Measurements from ENCODE around the gene BCHE. TPM values are rescaled to one million over a fixed set of nuclear protein-coding genes. Genes with fewer than 3 reads are reported as not detected.

Gene BCHE
- total RNA-seq, 5 donors from 2014 or later (not counting 1 experiment from before 2014, with no cell fraction given) = not detected

GRCh38 chr3:165768680-165769079 lies 68.5 kb downstream of the BCHE start:
- ChIA-PET CTCF (no interaction called here), POLR2A (no interaction called here)
- H3K36me3 Mint-ChIP-seq = no peaks in the 10 kb centered on the region
- ATAC-seq (replicated peaks in 1 of 4) (no peak), DNase-seq (no peak)
- Histone ChIP-seq H3K36me3 (ENCODE audit: control insufficient read depth in 2 of 2, extremely low read depth in 1 of 2, insufficient read depth in 1 of 2, low read length in 1 of 2) (no peaks in the 10 kb centered on the region), H3K27ac (ENCODE audit: low read length) (no peak overlapping the region), H3K4me3 (ENCODE audit: control insufficient read depth in 1 of 2, extremely low read depth in 1 of 2, low read length in 1 of 2) (no peak overlapping the region), H3K4me1 (ENCODE audit: control insufficient read depth in 1 of 2, extremely low read depth in 1 of 2, insufficient read depth in 2 of 2, low read length in 2 of 2) (no peaks in the 10 kb centered on the region), H3K9me3 (no peaks in the 10 kb centered on the region), H3K27me3 (replicated peaks in 1 of 2; ENCODE audit: control insufficient read depth in 2 of 2, extremely low read depth in 1 of 2, insufficient read depth in 2 of 2, low read length in 1 of 2) (no peaks in the 10 kb centered on the region)
- H3K4me3 Mint-ChIP-seq = no peak overlapping the region
- no peaks in the 10 kb centered on the region for H3K27me3 Mint-ChIP-seq
- no CpG with 5 or more reads among the region's 4 CpGs for whole genome bisulfite sequencing (ENCODE audit: insufficient coverage)
- H3K27ac Mint-ChIP-seq = no peak overlapping the region
- H3K4me1 Mint-ChIP-seq = no peaks in the 10 kb centered on the region
- H3K9me3 Mint-ChIP-seq = peaks cover 7 to 16% (median 10%) of the 10 kb centered on the region in 3 donors

GRCh38 chr3:165759041-165759440 lies 78.2 kb downstream of the BCHE start:
- peaks cover 10 to 29% (median 24%) of the 10 kb centered on the region in 3 donors for H3K9me3 Mint-ChIP-seq
- CTCF ChIA-PET = no interaction called here

GRCh38 chr3:165755571-165755970 lies 81.7 kb downstream of the BCHE start:
- Mint-ChIP-seq H3K36me3 (no peaks in the 10 kb centered on the region), H3K9me3 (peaks cover 16 to 20% (median 19%) of the 10 kb centered on the region in 3 donors), H3K27me3 (no peaks in the 10 kb centered on the region), H3K4me1 (no peaks in the 10 kb centered on the region), H3K27ac (no peak overlapping the region), H3K4me3 (no peak overlapping the region)
- ATAC-seq (replicated peaks in 1 of 4) (no peak), DNase-seq (no peak)
- WGBS (ENCODE audit: insufficient coverage) = no CpG with 5 or more reads among the region's 1 CpG
- no peak overlapping the region for H3K27ac ChIP-seq (ENCODE audit: low read length)
- no peaks in the 10 kb centered on the region for H3K9me3 ChIP-seq
- ChIA-PET POLR2A (no interaction called here), CTCF (no interaction called here)
- H3K4me3 ChIP-seq (ENCODE audit: control insufficient read depth in 1 of 2, extremely low read depth in 1 of 2, low read length in 1 of 2) = no peak overlapping the region
- H3K27me3 ChIP-seq (replicated peaks in 1 of 2; ENCODE audit: control insufficient read depth in 2 of 2, extremely low read depth in 1 of 2, insufficient read depth in 2 of 2, low read length in 1 of 2) = no peaks in the 10 kb centered on the region
- no peaks in the 10 kb centered on the region for H3K4me1 ChIP-seq (ENCODE audit: control insufficient read depth in 1 of 2, extremely low read depth in 1 of 2, insufficient read depth in 2 of 2, low read length in 2 of 2)
- no peaks in the 10 kb centered on the region for H3K36me3 ChIP-seq (ENCODE audit: control insufficient read depth in 2 of 2, extremely low read depth in 1 of 2, insufficient read depth in 1 of 2, low read length in 1 of 2)

More at GRCh38 chr3:165759041-165759440, 78.2 kb downstream of the BCHE start:
- H3K36me3 ChIP-seq (ENCODE audit: control insufficient read depth in 2 of 2, extremely low read depth in 1 of 2, insufficient read depth in 1 of 2, low read length in 1 of 2) = no peaks in the 10 kb centered on the region
- Mint-ChIP-seq H3K27me3 (no peaks in the 10 kb centered on the region), H3K4me3 (no peak overlapping the region), H3K36me3 (no peaks in the 10 kb centered on the region), H3K27ac (no peak overlapping the region), H3K4me1 (no peaks in the 10 kb centered on the region)
- no peaks in the 10 kb centered on the region for H3K4me1 ChIP-seq (ENCODE audit: control insufficient read depth in 1 of 2, extremely low read depth in 1 of 2, insufficient read depth in 2 of 2, low read length in 2 of 2)
- DNase-seq (no peak), ATAC-seq (replicated peaks in 1 of 4) (no peak)
- no peak overlapping the region for H3K4me3 ChIP-seq (ENCODE audit: control insufficient read depth in 1 of 2, extremely low read depth in 1 of 2, low read length in 1 of 2)
- H3K27me3 ChIP-seq (replicated peaks in 1 of 2; ENCODE audit: control insufficient read depth in 2 of 2, extremely low read depth in 1 of 2, insufficient read depth in 2 of 2, low read length in 1 of 2) = no peaks in the 10 kb centered on the region
- no peak overlapping the region for H3K27ac ChIP-seq (ENCODE audit: low read length)
- POLR2A ChIA-PET = no interaction called here
- WGBS (ENCODE audit: insufficient coverage) = no CpG with 5 or more reads among the region's 3 CpGs
- no peaks in the 10 kb centered on the region for H3K9me3 ChIP-seq

GRCh38 chr3:165754219-165755007 lies 82.8 kb downstream of the BCHE start:
- no peak overlapping the region for H3K27ac Mint-ChIP-seq
- ATAC-seq (replicated peaks in 1 of 4) (no peak), DNase-seq (no peak)
- peaks cover 9 to 22% (median 14%) of the 10 kb centered on the region in 3 donors for H3K9me3 Mint-ChIP-seq
- no peaks in the 10 kb centered on the region for H3K9me3 ChIP-seq
- H3K36me3 Mint-ChIP-seq = no peaks in the 10 kb centered on the region
- no peaks in the 10 kb centered on the region for H3K27me3 Mint-ChIP-seq
- no peak overlapping the region for H3K4me3 ChIP-seq (ENCODE audit: control insufficient read depth in 1 of 2, extremely low read depth in 1 of 2, low read length in 1 of 2)
- WGBS (ENCODE audit: insufficient coverage) = no CpG with 5 or more reads among the region's 1 CpG
- no peaks in the 10 kb centered on the region for H3K36me3 ChIP-seq (ENCODE audit: control insufficient read depth in 2 of 2, extremely low read depth in 1 of 2, insufficient read depth in 1 of 2, low read length in 1 of 2)
- ChIA-PET POLR2A (no interaction called here), CTCF (no interaction called here)
- H3K4me1 ChIP-seq (ENCODE audit: control insufficient read depth in 1 of 2, extremely low read depth in 1 of 2, insufficient read depth in 2 of 2, low read length in 2 of 2) = no peaks in the 10 kb centered on the region
- H3K4me3 Mint-ChIP-seq = no peak overlapping the region
- no peak overlapping the region for H3K27ac ChIP-seq (ENCODE audit: low read length)
- no peaks in the 10 kb centered on the region for H3K27me3 ChIP-seq (replicated peaks in 1 of 2; ENCODE audit: control insufficient read depth in 2 of 2, extremely low read depth in 1 of 2, insufficient read depth in 2 of 2, low read length in 1 of 2)
- H3K4me1 Mint-ChIP-seq = no peaks in the 10 kb centered on the region

GRCh38 chr3:165753560-165753959 lies 83.7 kb downstream of the BCHE start:
- H3K27ac Mint-ChIP-seq = no peak overlapping the region
- POLR2A ChIA-PET = no interaction called here
- H3K4me1 ChIP-seq (ENCODE audit: control insufficient read depth in 1 of 2, extremely low read depth in 1 of 2, insufficient read depth in 2 of 2, low read length in 2 of 2) = no peaks in the 10 kb centered on the region
- ATAC-seq (replicated peaks in 1 of 4) (no peak), DNase-seq (no peak)
- no peaks in the 10 kb centered on the region for H3K9me3 ChIP-seq
- H3K9me3 Mint-ChIP-seq = peaks cover 9 to 22% (median 12%) of the 10 kb centered on the region in 3 donors
- H3K27ac ChIP-seq (ENCODE audit: low read length) = no peak overlapping the region
- no peaks in the 10 kb centered on the region for H3K27me3 ChIP-seq (replicated peaks in 1 of 2; ENCODE audit: control insufficient read depth in 2 of 2, extremely low read depth in 1 of 2, insufficient read depth in 2 of 2, low read length in 1 of 2)
- no peaks in the 10 kb centered on the region for H3K36me3 ChIP-seq (ENCODE audit: control insufficient read depth in 2 of 2, extremely low read depth in 1 of 2, insufficient read depth in 1 of 2, low read length in 1 of 2)
- no peak overlapping the region for H3K4me3 Mint-ChIP-seq
- H3K4me1 Mint-ChIP-seq = no peaks in the 10 kb centered on the region
- H3K4me3 ChIP-seq (ENCODE audit: control insufficient read depth in 1 of 2, extremely low read depth in 1 of 2, low read length in 1 of 2) = no peak overlapping the region
- no peaks in the 10 kb centered on the region for H3K36me3 Mint-ChIP-seq
- CTCF ChIA-PET = no interaction called here
- H3K27me3 Mint-ChIP-seq = no peaks in the 10 kb centered on the region

- no peaks in the 10 kb centered on the region for H3K36me3 Mint-ChIP-seq
- no peaks in the 10 kb centered on the region for H3K36me3 ChIP-seq (ENCODE audit: control insufficient read depth in 2 of 2, extremely low read depth in 1 of 2, insufficient read depth in 1 of 2, low read length in 1 of 2)
- no peaks in the 10 kb centered on the region for H3K27me3 ChIP-seq (replicated peaks in 1 of 2; ENCODE audit: control insufficient read depth in 2 of 2, extremely low read depth in 1 of 2, insufficient read depth in 2 of 2, low read length in 1 of 2)
- peaks cover 6 to 22% (median 8%) of the 10 kb centered on the region in 3 donors for H3K9me3 Mint-ChIP-seq
- no peak overlapping the region for H3K4me3 Mint-ChIP-seq
- no peak for ATAC-seq (replicated peaks in 1 of 4)
- CTCF ChIA-PET = no interaction called here
- POLR2A ChIA-PET = no interaction called here
- WGBS (ENCODE audit: insufficient coverage) = 91% methylated on average over 4 of the region's 7 CpGs
- no peak for DNase-seq
- no peaks in the 10 kb centered on the region for H3K4me1 ChIP-seq (ENCODE audit: control insufficient read depth in 1 of 2, extremely low read depth in 1 of 2, insufficient read depth in 2 of 2, low read length in 2 of 2)
- no peaks in the 10 kb centered on the region for H3K4me1 Mint-ChIP-seq
- H3K9me3 ChIP-seq = no peaks in the 10 kb centered on the region
- no peak overlapping the region for H3K27ac Mint-ChIP-seq
- H3K27me3 Mint-ChIP-seq = no peaks in the 10 kb centered on the region
- H3K4me3 ChIP-seq (ENCODE audit: control insufficient read depth in 1 of 2, extremely low read depth in 1 of 2, low read length in 1 of 2) = no peak overlapping the region
- no peak overlapping the region for H3K27ac ChIP-seq (ENCODE audit: low read length)
Observed at GRCh38 chr3:165751637-165752036, 85.6 kb downstream of the BCHE start.

- ATAC-seq (replicated peaks in 1 of 4) = no peak
- DNase-seq = no peak
- H3K27ac Mint-ChIP-seq = no peak overlapping the region
- no peak overlapping the region for H3K4me3 Mint-ChIP-seq
- Histone ChIP-seq H3K36me3 (ENCODE audit: control insufficient read depth in 2 of 2, extremely low read depth in 1 of 2, insufficient read depth in 1 of 2, low read length in 1 of 2) (no peaks in the 10 kb centered on the region), H3K27ac (ENCODE audit: low read length) (no peak overlapping the region), H3K27me3 (replicated peaks in 1 of 2; ENCODE audit: control insufficient read depth in 2 of 2, extremely low read depth in 1 of 2, insufficient read depth in 2 of 2, low read length in 1 of 2) (no peaks in the 10 kb centered on the region), H3K4me1 (ENCODE audit: control insufficient read depth in 1 of 2, extremely low read depth in 1 of 2, insufficient read depth in 2 of 2, low read length in 2 of 2) (no peaks in the 10 kb centered on the region), H3K9me3 (no peaks in the 10 kb centered on the region), H3K4me3 (ENCODE audit: control insufficient read depth in 1 of 2, extremely low read depth in 1 of 2, low read length in 1 of 2) (no peak overlapping the region)
- ChIA-PET POLR2A (no interaction called here), CTCF (no interaction called here)
- no peaks in the 10 kb centered on the region for H3K4me1 Mint-ChIP-seq
- H3K9me3 Mint-ChIP-seq = peaks cover 4 to 18% (median 6%) of the 10 kb centered on the region in 3 donors
- H3K27me3 Mint-ChIP-seq = no peaks in the 10 kb centered on the region
- no peaks in the 10 kb centered on the region for H3K36me3 Mint-ChIP-seq
Observed at GRCh38 chr3:165749821-165750220, 87.4 kb downstream of the BCHE start.
